Thymus (tissue), 11 donors: Measurements from ENCODE around the gene SPEM1. TPM values are rescaled to one million over a fixed set of nuclear protein-coding genes. Genes with fewer than 3 reads are reported as not detected.

ENCODE experiments used
- DNase-seq, 9 donors: peaks; one replicate each; pipeline ENCODE4 v3.0.0-alpha.2; 2013; ENCODE audit warnings: low spot score in 9 of 9, low read depth in 6 of 9, missing footprints in 1 of 9
- H3K27ac ChIP-seq, 2 donors: one replicate each; pipeline ENCODE4 v1.5.1; 2013; ENCODE audit warnings: control low read depth in 1 of 2, low read depth in 1 of 2, low read length in 1 of 2, mild to moderate bottlenecking in 1 of 2, moderate library complexity in 1 of 2
- H3K27me3 ChIP-seq, 2 donors: one replicate each; pipeline ENCODE4 v1.5.1; 2013; ENCODE audit warnings: low read length in 1 of 2; ENCODE audit not compliant: control insufficient read depth in 2 of 2, insufficient read depth in 1 of 2
- H3K36me3 ChIP-seq, 2 donors: one replicate each; pipeline ENCODE4 v1.5.1; 2013; ENCODE audit warnings: low read length in 1 of 2, mild to moderate bottlenecking in 1 of 2, moderate library complexity in 1 of 2; ENCODE audit not compliant: control insufficient read depth in 2 of 2, insufficient read depth in 2 of 2
- H3K4me1 ChIP-seq, 2 donors: one replicate each; pipeline ENCODE4 v1.5.1; 2013; ENCODE audit warnings: low read length in 2 of 2; ENCODE audit not compliant: control insufficient read depth in 2 of 2, insufficient read depth in 2 of 2
- H3K4me3 ChIP-seq, 2 donors: one replicate each; pipeline ENCODE4 v1.5.1; 2013; ENCODE audit warnings: low read length in 2 of 2, control low read depth in 1 of 2, mild to moderate bottlenecking in 1 of 2
- H3K9me3 ChIP-seq, 2 donors: one replicate each; pipeline ENCODE4 v1.5.1; 2013; ENCODE audit warnings: low read length in 1 of 2, mild to moderate bottlenecking in 1 of 2; ENCODE audit not compliant: control insufficient read depth in 2 of 2, insufficient read depth in 1 of 2
- WGBS: extraction: QIAGEN DNeasy Blood & Tissue Kit; methylation state at CpG from one replicate; pipeline ENCODE4 v1.1.7; 2013; 5-methylcytosine and 5-hydroxymethylcytosine counted together
- polyA plus RNA-seq: library from polyadenylated mRNA; stranded (reverse); fragments of 200-250 nt; gene quantifications from one replicate; pipeline ENCODE4 v1.2.3, GENCODE V29; 2013
- total RNA-seq: library from RNA; stranded (reverse); fragments of 120-200 nt; gene quantifications from one replicate; pipeline ENCODE4 v1.2.4, GENCODE V29; 2013
- donor health status: healthy.

Gene SPEM1
- total and polyA plus RNA-seq, 2 donors: not detected

GRCh38 chr17:7413346-7413985 is 6.7 kb upstream of the SPEM1 start:
- DNase-seq: no peak
- no peak overlapping the region for H3K27ac ChIP-seq
- H3K27me3 ChIP-seq: peaks cover under 1 to 35% of the 10 kb centered on the region in 2 donors
- no peaks in the 10 kb centered on the region for H3K36me3 ChIP-seq
- no peak overlapping the region for H3K4me3 ChIP-seq
- H3K4me1 ChIP-seq: no peaks in the 10 kb centered on the region
- 92% methylated on average over 6 of the region's 6 CpGs for WGBS
- H3K9me3 ChIP-seq: peaks cover 0 to 1% of the 10 kb centered on the region in 2 donors

DNA sequence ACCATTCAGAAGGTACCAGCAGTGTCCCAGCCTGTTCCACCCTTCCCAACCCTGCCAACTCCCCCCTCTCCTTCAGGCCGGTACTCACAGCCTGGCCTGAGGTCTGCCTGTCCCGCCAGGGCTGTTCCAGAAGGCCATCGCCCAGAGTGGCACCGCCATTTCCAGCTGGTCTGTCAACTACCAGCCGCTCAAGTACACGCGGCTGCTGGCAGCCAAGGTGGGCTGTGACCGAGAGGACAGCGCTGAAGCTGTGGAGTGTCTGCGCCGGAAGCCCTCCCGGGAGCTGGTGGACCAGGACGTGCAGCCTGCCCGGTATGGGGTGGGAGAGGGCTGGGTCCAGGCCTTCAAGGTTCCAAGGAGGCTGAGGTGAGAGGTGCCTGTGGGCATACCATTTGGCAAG is 5.3 kb upstream of the SPEM1 start:
- H3K36me3 ChIP-seq: no peaks in the 10 kb centered on the region
- DNase-seq: no peak
- H3K4me1 ChIP-seq: no peaks in the 10 kb centered on the region
- no peak overlapping the region for H3K27ac ChIP-seq
- 90% methylated on average over 14 of the region's 14 CpGs for WGBS
- H3K27me3 ChIP-seq: peaks cover 0 to 21% of the 10 kb centered on the region in 2 donors
- peaks cover 0 to 1% of the 10 kb centered on the region in 2 donors for H3K9me3 ChIP-seq
- H3K4me3 ChIP-seq: no peak overlapping the region

DNA sequence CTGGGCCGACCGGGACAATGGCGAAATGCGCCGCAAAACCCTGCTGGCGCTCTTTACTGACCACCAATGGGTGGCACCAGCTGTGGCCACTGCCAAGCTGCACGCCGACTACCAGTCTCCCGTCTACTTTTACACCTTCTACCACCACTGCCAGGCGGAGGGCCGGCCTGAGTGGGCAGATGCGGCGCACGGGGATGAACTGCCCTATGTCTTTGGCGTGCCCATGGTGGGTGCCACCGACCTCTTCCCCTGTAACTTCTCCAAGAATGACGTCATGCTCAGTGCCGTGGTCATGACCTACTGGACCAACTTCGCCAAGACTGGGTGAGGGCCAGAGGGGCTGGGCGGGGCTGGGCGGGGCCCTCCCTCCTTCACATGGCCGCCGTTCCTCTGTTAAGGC is 4.3 kb upstream of the SPEM1 start:
- 98% methylated on average over 23 of the region's 23 CpGs for WGBS
- DNase-seq: no peak
- Histone ChIP-seq H3K4me1 (no peaks in the 10 kb centered on the region), H3K9me3 (peaks cover 0 to 1% of the 10 kb centered on the region in 2 donors), H3K27ac (no peak overlapping the region), H3K36me3 (no peaks in the 10 kb centered on the region), H3K27me3 (peaks cover 0 to 12% of the 10 kb centered on the region in 2 donors), H3K4me3 (no peak overlapping the region)

- H3K4me3 ChIP-seq: no peak overlapping the region
- 96% methylated on average over 6 of the region's 6 CpGs for WGBS
- H3K4me1 ChIP-seq: no peaks in the 10 kb centered on the region
- DNase-seq: no peak
- peaks cover 0 to 1% of the 10 kb centered on the region in 2 donors for H3K9me3 ChIP-seq
- no peak overlapping the region for H3K27ac ChIP-seq
- peaks cover 0 to 6% of the 10 kb centered on the region in 2 donors for H3K27me3 ChIP-seq
- H3K36me3 ChIP-seq: no peaks in the 10 kb centered on the region
Observed at GRCh38 chr17:7416323-7416722, 3.8 kb upstream of the SPEM1 start.

DNA sequence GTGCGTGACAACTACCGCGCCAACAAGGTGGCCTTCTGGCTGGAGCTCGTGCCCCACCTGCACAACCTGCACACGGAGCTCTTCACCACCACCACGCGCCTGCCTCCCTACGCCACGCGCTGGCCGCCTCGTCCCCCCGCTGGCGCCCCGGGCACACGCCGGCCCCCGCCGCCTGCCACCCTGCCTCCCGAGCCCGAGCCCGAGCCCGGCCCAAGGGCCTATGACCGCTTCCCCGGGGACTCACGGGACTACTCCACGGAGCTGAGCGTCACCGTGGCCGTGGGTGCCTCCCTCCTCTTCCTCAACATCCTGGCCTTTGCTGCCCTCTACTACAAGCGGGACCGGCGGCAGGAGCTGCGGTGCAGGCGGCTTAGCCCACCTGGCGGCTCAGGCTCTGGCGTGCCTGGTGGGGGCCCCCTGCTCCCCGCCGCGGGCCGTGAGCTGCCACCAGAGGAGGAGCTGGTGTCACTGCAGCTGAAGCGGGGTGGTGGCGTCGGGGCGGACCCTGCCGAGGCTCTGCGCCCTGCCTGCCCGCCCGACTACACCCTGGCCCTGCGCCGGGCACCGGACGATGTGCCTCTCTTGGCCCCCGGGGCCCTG is 3.0 kb upstream of the SPEM1 start:
- WGBS: 98% methylated on average over 54 of the region's 54 CpGs
- Histone ChIP-seq H3K4me3 (no peak overlapping the region), H3K27me3 (peaks cover 0 to 5% of the 10 kb centered on the region in 2 donors), H3K4me1 (no peaks in the 10 kb centered on the region), H3K9me3 (peaks cover 0 to 1% of the 10 kb centered on the region in 2 donors), H3K36me3 (no peaks in the 10 kb centered on the region), H3K27ac (no peak overlapping the region)
- DNase-seq: no peak

- DNase-seq: no peak
- Histone ChIP-seq H3K4me3 (no peak overlapping the region), H3K9me3 (peaks cover 0 to 1% of the 10 kb centered on the region in 2 donors), H3K4me1 (no peaks in the 10 kb centered on the region), H3K27me3 (peaks cover 0 to 4% of the 10 kb centered on the region in 2 donors), H3K36me3 (no peaks in the 10 kb centered on the region), H3K27ac (no peak overlapping the region)
- 86% methylated on average over 18 of the region's 18 CpGs for WGBS
Observed at GRCh38 chr17:7418472-7419152, 1.5 kb upstream of the SPEM1 start.

- Histone ChIP-seq H3K27me3 (peaks cover 0 to 3% of the 10 kb centered on the region in 2 donors), H3K9me3 (no peaks in the 10 kb centered on the region), H3K4me1 (no peaks in the 10 kb centered on the region), H3K36me3 (no peaks in the 10 kb centered on the region), H3K4me3 (no peak overlapping the region), H3K27ac (no peak overlapping the region)
- DNase-seq: no peak
- 97% methylated on average over 16 of the region's 16 CpGs for WGBS
Observed at GRCh38 chr17:7421186-7421585, 1.1 kb downstream of the SPEM1 start.

GRCh38 chr17:7423679-7424078 is 3.6 kb downstream of the SPEM1 start:
- no peak overlapping the region for H3K4me3 ChIP-seq
- no peaks in the 10 kb centered on the region for H3K9me3 ChIP-seq
- DNase-seq: no peak
- H3K36me3 ChIP-seq: no peaks in the 10 kb centered on the region
- H3K27ac ChIP-seq: no peak overlapping the region
- H3K27me3 ChIP-seq: peaks cover 0 to 3% of the 10 kb centered on the region in 2 donors
- 92% methylated on average over 4 of the region's 4 CpGs for WGBS
- no peaks in the 10 kb centered on the region for H3K4me1 ChIP-seq

DNA sequence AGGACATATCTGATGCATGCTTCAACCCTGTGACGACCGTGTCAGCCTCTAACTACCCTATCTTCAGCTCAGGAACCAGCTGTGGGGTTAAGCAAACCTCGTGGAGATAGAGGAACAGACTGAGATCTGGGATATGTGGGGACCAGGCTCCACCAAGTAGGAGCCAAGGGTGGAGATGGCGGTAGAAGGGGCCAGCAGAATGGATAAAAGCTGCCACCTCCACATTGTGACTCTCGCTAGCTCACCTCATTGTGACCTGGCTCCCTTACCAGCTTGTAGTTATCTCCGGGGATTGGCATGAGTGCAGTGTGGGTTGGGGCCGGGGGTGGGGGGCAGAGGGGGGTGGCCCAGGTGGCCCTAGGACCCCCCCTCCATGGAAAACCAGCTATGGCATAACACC is 5.2 kb downstream of the SPEM1 start, which contains the start of gene SPEM2:
Gene SPEM2, plus strand, starts transcription at position 301 of the 400 bp plus-strand sequence. Its CDS starts 73 bp downstream, at position 374.
- no peak for DNase-seq
- no peaks in the 10 kb centered on the region for H3K36me3 ChIP-seq
- no peak within 1 kb of the TSS for H3K4me3 ChIP-seq
- no peaks in the 10 kb centered on the region for H3K9me3 ChIP-seq
- no peak within 1 kb of the TSS for H3K27ac ChIP-seq
- H3K4me1 ChIP-seq: no peaks in the 10 kb centered on the region
- H3K27me3 ChIP-seq: peaks cover 0 to 6% of the 10 kb centered on the region in 2 donors
- WGBS: 88% methylated on average over 7 of the region's 7 CpGs
